ENCODE measurements around the gene IL1RAPL2. TPM values are rescaled to one million over a fixed set of nuclear protein-coding genes. Genes with fewer than 3 reads are reported as not detected.
A peak's percentile ranks its signal among the peaks of the same experiment; 100 is the strongest.

The IL1RAPL2 gene
- total and polyA plus RNA-seq, 2 of the 8 experiments (the other 6 are each of a cell fraction or from before 2014, with no cell fraction given): 0.20 to 1.3 TPM

GRCh38 chrX:105495376-105495775 is 929.4 kb downstream of the IL1RAPL2 start:
- no peak overlapping the region for H3K4ac ChIP-seq (replicated peaks; ENCODE audit: insufficient read length, low read depth, low read length)
- no peak overlapping the region for H2BK12ac ChIP-seq (ENCODE audit: low read depth, low read length)
- H3K9me3 ChIP-seq (ENCODE audit: insufficient read depth in 2 of 2, low read depth in 1 of 2, low read length in 1 of 2): no peaks in the 10 kb centered on the region
- H2AFZ ChIP-seq (ENCODE audit: low read length): no peak overlapping the region
- no peak overlapping the region for H3K9ac ChIP-seq (replicated peaks in 1 of 4; ENCODE audit: extremely low read depth in 1 of 4, low read depth in 3 of 4, low read length in 3 of 4)
- H3K4me3 ChIP-seq (ENCODE audit: extremely low read depth in 1 of 4, insufficient read depth in 2 of 4, low read depth in 3 of 4, low read length in 4 of 4): no peak overlapping the region
- H3K4me1 ChIP-seq (replicated peaks in 1 of 4; ENCODE audit: control insufficient read depth in 3 of 4, insufficient read depth in 4 of 4, low read length in 3 of 4): no peaks in the 10 kb centered on the region; a peak in 1 of 7 replicates
- FAIRE-seq (peak; percentile 78), DNase-seq (ENCODE audit: low read depth in 1 of 2, low spot score in 2 of 2) (no peak)
- ChIA-PET POLR2A (ENCODE audit: partially characterized antibody) (no interaction called here), CTCF (ENCODE audit: partially characterized antibody) (no interaction called here)
- no peak overlapping the region for H4K8ac ChIP-seq (ENCODE audit: extremely low read depth, insufficient read depth, low read length)
- no peak overlapping the region for H3K23ac ChIP-seq (ENCODE audit: insufficient read length)
- peak overlapping the region in 1 of 2 experiments; percentile 20; a peak in 1 of 4 replicates for H3K4me2 ChIP-seq (ENCODE audit: insufficient read depth in 1 of 2, low read depth in 2 of 2, low read length in 2 of 2)
- H3K27ac ChIP-seq (ENCODE audit: low read depth, low read length): no peak overlapping the region; the same call in 1 of the 2 replicates
- H3K79me2 ChIP-seq (ENCODE audit: control insufficient read depth in 1 of 2, insufficient read depth in 2 of 2, low read length in 2 of 2): no peaks in the 10 kb centered on the region
- H4K5ac ChIP-seq (ENCODE audit: insufficient read length, low read depth, low read length): no peak overlapping the region
- H2AK5ac ChIP-seq (ENCODE audit: low read depth, low read length): no peak overlapping the region
- no peak overlapping the region for H4K91ac ChIP-seq (replicated peaks; ENCODE audit: insufficient read length, low read length)
- H3K23me2 ChIP-seq (ENCODE audit: low read depth, low read length): no peaks in the 10 kb centered on the region
- H2BK5ac ChIP-seq (ENCODE audit: low read depth, low read length): no peak overlapping the region
- no peaks in the 10 kb centered on the region for H3K36me3 ChIP-seq (ENCODE audit: control insufficient read depth in 2 of 4, insufficient read depth in 4 of 4, low read length in 3 of 4)
- H3K14ac ChIP-seq (ENCODE audit: insufficient read length): no peak overlapping the region
- H2BK120ac ChIP-seq (replicated peaks; ENCODE audit: low read depth, low read length): peak overlapping the region; percentile 33
- 0 out of 2 replicates have a peak overlapping the region, but pooled peaks have one; percentile 72 for H2BK20ac ChIP-seq (ENCODE audit: low read length)
- H2BK15ac ChIP-seq (ENCODE audit: low read length): no peak overlapping the region
- H3K18ac ChIP-seq (ENCODE audit: extremely low read depth, low read length): no peak overlapping the region
- H3K27me3 ChIP-seq (replicated peaks in 1 of 4; ENCODE audit: control insufficient read depth in 3 of 4, extremely low read depth in 1 of 4, insufficient read depth in 3 of 4, low read length in 3 of 4): no peaks in the 10 kb centered on the region
- no peak overlapping the region for H3K56ac ChIP-seq (replicated peaks; ENCODE audit: insufficient read length, low read depth, low read length)
- H4K20me1 ChIP-seq (replicated peaks in 1 of 2; ENCODE audit: control insufficient read depth in 1 of 2, insufficient read depth in 2 of 2, low read length in 2 of 2): no peaks in the 10 kb centered on the region
- H3K79me1 ChIP-seq (ENCODE audit: low read depth, low read length): no peaks in the 10 kb centered on the region
- no peak for TF ChIP-seq RBBP5 (IDR thresholded peaks at IDR 0.05; ENCODE audit: borderline replicate concordance, low read depth, low read length)
- TF ChIP-seq ZNF274 (IDR thresholded peaks at IDR 0.05; ENCODE audit: borderline replicate concordance, extremely low read depth, low read length): no peak

All from H1 (cell line).